K562 (cell line): Measurements from ENCODE around the gene CIART. TPM values are rescaled to one million over a fixed set of nuclear protein-coding genes. Genes with fewer than 3 reads are reported as not detected.
A peak's percentile ranks its signal among the peaks of the same experiment; 100 is the strongest.

Source experiments
- ATAC-seq: fragments of 200-7000 bp; cut with Tn5 transposase; 3 replicates; pipeline ENCODE4 v1.9.1; 2020; ENCODE audit warnings: moderate library complexity
- BruUV-seq: library from RNA; stranded (reverse); fragments of 400-500 nt; replicated peaks from 2 replicates; lab custom pipeline; 2021; lab: Mats Ljungman, UMichigan
- CTCF ChIA-PET: fragments of 300-600 bp; formaldehyde crosslinking; extraction: SDS; loops from one replicate; lab custom pipeline; 2021; ENCODE audit warnings: low intra/inter-chr PET ratio; lab: Yijun Ruan, JAX
- POLR2A ChIA-PET: fragments of 300-600, 350-650 bp; sonication (Branson Sonifier 250); formaldehyde crosslinking; extraction: SDS; loops from one replicate; lab custom pipeline; 2021; ENCODE audit warnings: antibody characterized with exemption, inconsistent platforms; lab: Yijun Ruan, JAX
- DNase-seq, 4 experiments: peaks; one replicate each; pipeline versions ENCODE4 v3.0.0 to v3.0.0-alpha.2; 2011 to 2018; ENCODE audit warnings: low spot score in 3 of 4, mixed read lengths in 3 of 4; ENCODE audit errors: extremely low read depth in 1 of 4
- FAIRE-seq: peaks from 2 replicates; lab custom pipeline; 2011; peaks lifted over from hg19 to GRCh38; lab: Jason Lieb, UNC
- H2AFZ ChIP-seq: 2 replicates; pipeline ENCODE4 v1.6.0; 2011; ENCODE audit warnings: low read depth, low read length, control low read depth, inconsistent platforms
- H3K27ac ChIP-seq: fragments of 200-600 bp; 3 replicates; pipeline ENCODE4 v1.8.0; 2011; ENCODE audit warnings: low read depth, mild to moderate bottlenecking, control low read depth, inconsistent platforms, low read length, moderate library complexity, mixed read lengths; ENCODE audit errors: extremely low read depth
- H3K27me3 ChIP-seq, 2 experiments: fragments of 300-600 bp in 1 of 2; 2 replicates in 1 of 2; 3 replicates in 1 of 2; pipeline versions ENCODE4 v1.6.0 to v1.8.0; 2011; ENCODE audit warnings: inconsistent platforms in 2 of 2, low read length in 2 of 2, mild to moderate bottlenecking in 1 of 2, mixed read lengths in 1 of 2, moderate library complexity in 1 of 2; ENCODE audit not compliant: control insufficient read depth in 2 of 2, insufficient read depth in 2 of 2
- H3K36me3 ChIP-seq: fragments of 300-600 bp; 3 replicates; pipeline ENCODE4 v1.8.0; 2011; ENCODE audit warnings: mild to moderate bottlenecking, low read length, inconsistent platforms; ENCODE audit not compliant: control insufficient read depth, insufficient read depth
- H3K4me1 ChIP-seq, 2 experiments: fragments of 200-600 bp in 1 of 2; replicated peaks in 1 of 2; 2 replicates in 1 of 2; 3 replicates in 1 of 2; pipeline versions ENCODE4 v1.5.1 to v1.8.0; 2011; ENCODE audit warnings: inconsistent platforms in 2 of 2, low read length in 2 of 2, mild to moderate bottlenecking in 1 of 2, mixed read lengths in 1 of 2, moderate library complexity in 1 of 2; ENCODE audit not compliant: control insufficient read depth in 2 of 2, insufficient read depth in 2 of 2
- H3K4me2 ChIP-seq: 2 replicates; pipeline ENCODE4 v1.6.1; 2011; ENCODE audit warnings: low read length, control low read depth, inconsistent platforms, mixed read lengths; ENCODE audit not compliant: insufficient read depth
- H3K4me3 ChIP-seq: fragments of 200-600 bp; sonication (generic), shearing (Covaris generic); 2 replicates; pipeline ENCODE4 v1.5.1; 2016; ENCODE audit warnings: control low read depth, inconsistent platforms
- H3K79me2 ChIP-seq: fragments of 200-600 bp; 3 replicates; pipeline ENCODE4 v1.8.0; 2011; ENCODE audit warnings: low read length, inconsistent platforms; ENCODE audit not compliant: control insufficient read depth, insufficient read depth
- H3K9ac ChIP-seq, 2 experiments: 2 replicates each; pipeline versions ENCODE4 v1.6.0 to v1.6.1; 2011; ENCODE audit warnings: low read depth in 2 of 2, low read length in 2 of 2, control low read depth in 1 of 2, inconsistent platforms in 1 of 2, mild to moderate bottlenecking in 1 of 2, mixed read lengths in 1 of 2; ENCODE audit not compliant: insufficient read depth in 1 of 2
- H3K9me1 ChIP-seq: one replicate; pipeline ENCODE4 v1.6.0; 2011; ENCODE audit warnings: inconsistent platforms, mild to moderate bottlenecking, low read length, moderate library complexity; ENCODE audit not compliant: control insufficient read depth, insufficient read depth
- H3K9me3 ChIP-seq: replicated peaks from 2 replicates; pipeline ENCODE4 v1.5.1; 2011; ENCODE audit warnings: low read depth, low read length, inconsistent platforms; ENCODE audit not compliant: control insufficient read depth, insufficient read depth
- H4K20me1 ChIP-seq: replicated peaks from 2 replicates; pipeline ENCODE4 v1.6.1; 2011; ENCODE audit warnings: low read length, inconsistent platforms, mixed read lengths; ENCODE audit not compliant: control insufficient read depth, insufficient read depth
- RBFOX2 ChIP-seq: fragments of 200-400 bp; formaldehyde crosslinking; IDR thresholded peaks from 2 replicates; pipeline ENCODE4 v1.6.1; 2017; ENCODE audit warnings: low read depth, mild to moderate bottlenecking, low read length, moderate library complexity
- STAG1 ChIP-seq: sonication (generic); formaldehyde crosslinking; IDR thresholded peaks from 2 replicates; pipeline ENCODE4 v1.5.0; 2020; ENCODE audit warnings: missing genetic modification reagents, borderline replicate concordance
- WGBS: fragments of 100-300 bp; shearing (Covaris generic); methylation state at CpG from one replicate; pipeline ENCODE4 v1.1.6; 2016; ENCODE audit warnings: low coverage, mixed read lengths; ENCODE audit not compliant: insufficient coverage; ENCODE audit errors: missing lambda C conversion rate; 5-methylcytosine and 5-hydroxymethylcytosine counted together
- in situ Hi-C: fragments of 300-500 bp; cut with MboI; formaldehyde crosslinking; loops from 4 replicates; pipeline ENCODE4 v1.15.0; 2018; ENCODE audit warnings: inconsistent platforms, mixed read lengths
- intact Hi-C: fragments of 100-400 bp; cut with micrococcal nuclease; formaldehyde crosslinking; loops from 2 replicates; pipeline ENCODE4 v1.14.2; 2022
- polyA plus RNA-seq, 8 experiments: library from polyadenylated mRNA; depleted of rRNA in 4 of 8; stranded (reverse) in 5 of 8; unstranded in 3 of 8; fragments of >200 nt; fragmentation: Nextera tagmentation in 2 of 8; fragmentation: Illumina TruSeq in 1 of 8; extraction: Ambion mirVana in 2 of 8; extraction: Trizol in 1 of 8; gene quantifications; 2 replicates each; pipeline versions ENCODE4 v1.2.1 to v1.2.3, GENCODE V29; 2011 to 2014; ENCODE audit warnings: inconsistent platforms in 1 of 8, missing spikeins in 1 of 8
- total RNA-seq, 7 experiments: library from RNA; depleted of rRNA in 6 of 7; stranded (reverse); fragments of >200 nt in 6 of 7; fragmentation: Illumina TruSeq in 2 of 7; extraction: Trizol in 2 of 7; gene quantifications; 2 replicates each; pipeline versions ENCODE4 v1.2.1 to v1.2.3, GENCODE V29; 2011 to 2021; ENCODE audit warnings: low replicate concordance in 1 of 7
- TF ChIP-seq, protein P1 (sequence below): fragments of 250-450 bp; sonication (Bioruptor Pico); IDR thresholded peaks from 2 replicates; pipeline ENCODE4 v1.5.0; 2022; ENCODE audit warnings: mild to moderate bottlenecking

Gene CIART
- total and polyA plus RNA-seq, 9 of the 15 experiments (the other 6 are each of a cell fraction or from before 2014, with no cell fraction given), result 0.07 to 0.35 (median 0.19) TPM; not detected in 2

DNA sequence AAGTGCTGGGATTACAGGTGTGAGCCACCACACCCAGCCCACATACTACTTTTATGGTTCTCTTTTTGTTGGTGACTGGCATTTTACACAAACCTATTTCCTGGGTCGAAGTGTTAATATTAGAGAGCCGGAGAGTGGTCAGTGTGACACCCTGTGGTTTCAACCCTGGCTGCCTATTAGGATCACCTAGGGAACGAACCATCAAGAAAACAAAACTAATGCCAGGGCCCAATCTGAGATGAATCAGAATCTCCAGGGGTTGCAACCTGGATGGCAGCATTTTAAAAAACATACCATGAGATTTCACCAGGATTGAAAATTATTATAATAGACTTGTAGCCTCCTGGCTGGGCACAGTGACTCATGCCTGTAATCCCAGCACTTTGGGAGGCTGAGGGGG lies 17.4 kb downstream of the CIART start:
- FAIRE-seq (no peak), ATAC-seq (no peak), DNase-seq (no peak)
- Histone ChIP-seq H2AFZ (no peak overlapping the region), H3K27ac (no peak overlapping the region), H3K36me3 (peaks cover 79% of the 10 kb centered on the region), H3K27me3 (no peaks in the 10 kb centered on the region), H4K20me1 (no peaks in the 10 kb centered on the region), H3K4me1 (peaks cover 0 to 6% of the 10 kb centered on the region in 2 experiments; a peak in 2 of 5 replicates), H3K4me2 (no peak overlapping the region), H3K9ac (no peak overlapping the region), H3K4me3 (no peak overlapping the region), H3K9me1 (no peaks in the 10 kb centered on the region), H3K9me3 (no peaks in the 10 kb centered on the region), H3K79me2 (peaks cover 33% of the 10 kb centered on the region)
- no TSS peak for BruUV-seq
- ChIA-PET CTCF (no interaction called here), POLR2A (interaction anchor here (0.6 kb wide), 1 partner anchor 411 kb away, joined by 4 read pairs; no protein-coding TSS in a partner anchor)
- 92% methylated on average over 3 of the region's 3 CpGs for WGBS
- intact Hi-C loops, result no loop called here
- TF ChIP-seq, protein P1, sequence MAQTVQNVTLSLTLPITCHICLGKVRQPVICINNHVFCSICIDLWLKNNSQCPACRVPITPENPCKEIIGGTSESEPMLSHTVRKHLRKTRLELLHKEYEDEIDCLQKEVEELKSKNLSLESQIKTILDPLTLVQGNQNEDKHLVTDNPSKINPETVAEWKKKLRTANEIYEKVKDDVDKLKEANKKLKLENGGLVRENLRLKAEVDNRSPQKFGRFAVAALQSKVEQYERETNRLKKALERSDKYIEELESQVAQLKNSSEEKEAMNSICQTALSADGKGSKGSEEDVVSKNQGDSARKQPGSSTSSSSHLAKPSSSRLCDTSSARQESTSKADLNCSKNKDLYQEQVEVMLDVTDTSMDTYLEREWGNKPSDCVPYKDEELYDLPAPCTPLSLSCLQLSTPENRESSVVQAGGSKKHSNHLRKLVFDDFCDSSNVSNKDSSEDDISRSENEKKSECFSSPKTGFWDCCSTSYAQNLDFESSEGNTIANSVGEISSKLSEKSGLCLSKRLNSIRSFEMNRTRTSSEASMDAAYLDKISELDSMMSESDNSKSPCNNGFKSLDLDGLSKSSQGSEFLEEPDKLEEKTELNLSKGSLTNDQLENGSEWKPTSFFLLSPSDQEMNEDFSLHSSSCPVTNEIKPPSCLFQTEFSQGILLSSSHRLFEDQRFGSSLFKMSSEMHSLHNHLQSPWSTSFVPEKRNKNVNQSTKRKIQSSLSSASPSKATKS (CRISPR knock-in tag), result no peak
- in situ Hi-C loops, result no loop called here

DNA sequence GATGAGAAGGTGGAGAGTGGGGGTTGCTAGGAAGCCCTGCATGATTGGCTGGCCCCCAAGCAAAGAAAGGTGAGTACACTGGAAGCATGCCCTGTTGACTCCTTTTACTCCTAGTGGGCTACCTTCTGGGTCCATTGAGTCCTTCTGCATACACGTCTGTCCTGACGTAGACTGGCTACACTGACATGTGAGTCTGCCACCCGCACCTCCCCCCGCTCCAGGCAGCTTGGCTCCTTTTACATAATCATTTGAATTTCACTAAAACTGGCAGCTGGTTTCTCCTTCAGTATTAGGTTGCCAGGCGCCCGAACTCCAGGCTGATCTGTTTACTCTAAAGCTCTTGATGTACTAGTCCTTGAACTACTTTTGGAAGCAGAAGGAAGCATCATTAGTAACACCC lies 20.0 kb downstream of the CIART start:
- DNase-seq, result no peak

More for the DNA sequence above, 20.0 kb downstream of the CIART start:
- Histone ChIP-seq H3K27ac (no peak overlapping the region), H3K9me1 (no peaks in the 10 kb centered on the region), H3K36me3 (peaks cover 78% of the 10 kb centered on the region), H3K9me3 (no peaks in the 10 kb centered on the region), H3K79me2 (peaks cover 13% of the 10 kb centered on the region), H3K9ac (no peak overlapping the region), H4K20me1 (no peaks in the 10 kb centered on the region), H3K4me1 (no peaks in the 10 kb centered on the region), H2AFZ (no peak overlapping the region), H3K4me3 (no peak overlapping the region), H3K4me2 (no peak overlapping the region), H3K27me3 (no peaks in the 10 kb centered on the region)
- CTCF ChIA-PET, result no interaction called here
- intact Hi-C loops (no loop called here), in situ Hi-C loops (no loop called here)
- POLR2A ChIA-PET, result interaction anchor here (0.6 to 1.5 kb wide), 2 partner anchors 8 to 10 kb away, joined by 3 to 6 read pairs; no protein-coding TSS in a partner anchor
- TF ChIP-seq STAG1 (CRISPR knock-in tag) (no peak), RBFOX2 (peak; percentile 13; the same call in 1 of the 2 replicates)
- no peak for ATAC-seq
- FAIRE-seq, result no peak
- BruUV-seq, result TSS peak; percentile 6
- 96% methylated on average over 6 of the region's 6 CpGs for WGBS
